DOHH2 (cell line): ENCODE measurements around the gene ASGR1.

Source experiments
- CTCF ChIP-seq: fragments of 200-600 bp; sonication (generic); IDR thresholded peaks from one replicate; pipeline ENCODE4 v1.5.1; 2014; ENCODE audit warnings: antibody characterized with exemption, mild to moderate bottlenecking, low read depth, low read length; ENCODE audit not compliant: poor library complexity, severe bottlenecking
- EZH2phosphoT487 ChIP-seq: fragments of 200-600 bp; sonication (generic); IDR thresholded peaks from 2 replicates; pipeline ENCODE4 v1.6.1; 2017; ENCODE audit warnings: borderline replicate concordance, mild to moderate bottlenecking, antibody characterized with exemption, low read length, moderate library complexity, mixed read lengths

- TF ChIP-seq CTCF (no peak), EZH2phosphoT487 (no peak)
These were observed 55.3 kb downstream of the ASGR1 start for GRCh38 chr17:7123844-7124243.
